ENCODE data around the gene RNF115. TPM values are rescaled to one million over a fixed set of nuclear protein-coding genes. Genes with fewer than 3 reads are reported as not detected.
"Not testable (repeated sequence)": the region's sequence is repeated elsewhere in the genome, so short reads cannot be mapped to it uniquely, and the experiment has no call there.

Gene RNF115
- total RNA-seq, 1 donor from 2014 or later = 16.5 TPM

- Histone ChIP-seq H3K9me3 (no peaks in the 10 kb centered on the region), H3K36me3 (no peaks in the 10 kb centered on the region), H3K27me3 (no peaks in the 10 kb centered on the region), H3K4me1 (peaks cover 0 to 12% of the 10 kb centered on the region in 2 donors), H3K4me3 (no peak overlapping the region), H3K27ac (no peak overlapping the region)
- no peak for DNase-seq (ENCODE audit: low spot score in 2 of 2)
- TF ChIP-seq CTCF (IDR thresholded peaks at IDR 0.05) = no peak
- intact Hi-C loops (cut with DNase I) = no loop called here
These were observed 19.5 kb downstream of the RNF115 start for GRCh38 chr1:145804235-145805045.

GRCh38 chr1:145799806-145800205 is 24.1 kb downstream of the RNF115 start:
- Histone ChIP-seq H3K27me3 (no peaks in the 10 kb centered on the region), H3K27ac (no peak overlapping the region), H3K4me1 (peaks cover 0 to 12% of the 10 kb centered on the region in 2 donors), H3K36me3 (no peaks in the 10 kb centered on the region), H3K4me3 (no peak overlapping the region), H3K9me3 (peaks cover 0 to 8% of the 10 kb centered on the region in 2 donors)
- intact Hi-C loops (cut with DNase I) = loop anchor here (10.0 kb wide), 1 partner anchor 55 kb away; no protein-coding TSS in a partner anchor
- no peak for TF ChIP-seq CTCF (IDR thresholded peaks at IDR 0.05)
- no peak for DNase-seq (ENCODE audit: low spot score in 2 of 2)

- H3K9me3 ChIP-seq = peaks cover 0 to 8% of the 10 kb centered on the region in 2 donors
- H3K27me3 ChIP-seq = no peaks in the 10 kb centered on the region
- TF ChIP-seq CTCF (IDR thresholded peaks at IDR 0.05) = no peak
- H3K27ac ChIP-seq = no peak overlapping the region
- intact Hi-C loops (cut with DNase I) = loop anchor here (10.0 kb wide), 1 partner anchor 52 kb away; no protein-coding TSS in a partner anchor
- H3K4me1 ChIP-seq = no peaks in the 10 kb centered on the region
- no peak overlapping the region for H3K4me3 ChIP-seq
- DNase-seq (ENCODE audit: low spot score in 2 of 2) = no peak
- H3K36me3 ChIP-seq = no peaks in the 10 kb centered on the region
These were observed 27.1 kb downstream of the RNF115 start for GRCh38 chr1:145796753-145797152.

GRCh38 chr1:145795257-145795881 is 28.5 kb downstream of the RNF115 start:
- no peak for DNase-seq (ENCODE audit: low spot score in 2 of 2)
- Histone ChIP-seq H3K27ac (no peak overlapping the region), H3K4me1 (no peaks in the 10 kb centered on the region), H3K4me3 (no peak overlapping the region), H3K27me3 (no peaks in the 10 kb centered on the region), H3K36me3 (no peaks in the 10 kb centered on the region), H3K9me3 (peaks cover 0 to 8% of the 10 kb centered on the region in 2 donors)
- TF ChIP-seq CTCF (IDR thresholded peaks at IDR 0.05) = no peak
- intact Hi-C loops (cut with DNase I) = loop anchor here (10.0 kb wide), 1 partner anchor 51 kb away; no protein-coding TSS in a partner anchor

- intact Hi-C loops (cut with DNase I) = loop anchor here (10.0 kb wide), 1 partner anchor 48 kb away; no protein-coding TSS in a partner anchor
- Histone ChIP-seq H3K36me3 (peaks cover 0 to 6% of the 10 kb centered on the region in 2 donors), H3K4me1 (no peaks in the 10 kb centered on the region), H3K27ac (no peak overlapping the region), H3K4me3 (no peak overlapping the region), H3K27me3 (no peaks in the 10 kb centered on the region), H3K9me3 (peaks cover 0 to 8% of the 10 kb centered on the region in 2 donors)
- no peak for DNase-seq (ENCODE audit: low spot score in 2 of 2)
- TF ChIP-seq CTCF (IDR thresholded peaks at IDR 0.05) = no peak
These were observed 31.4 kb downstream of the RNF115 start for GRCh38 chr1:145792484-145792883.

- H3K27ac ChIP-seq; H3K9me3 ChIP-seq; DNase-seq (ENCODE audit: low spot score in 2 of 2); H3K4me3 ChIP-seq; H3K4me1 ChIP-seq; H3K27me3 ChIP-seq; H3K36me3 ChIP-seq: not testable (repeated sequence)
- intact Hi-C loops (cut with DNase I) = loop anchor here (10.0 kb wide), 1 partner anchor 47 kb away; no protein-coding TSS in a partner anchor
These were observed 32.0 kb downstream of the RNF115 start for GRCh38 chr1:145791860-145792259.

Data from ascending aorta (tissue), 2 donors.